Measurements from ENCODE around the gene METTL27. TPM values are rescaled to one million over a fixed set of nuclear protein-coding genes. Genes with fewer than 3 reads are reported as not detected.
A peak's percentile ranks its signal among the peaks of the same experiment; 100 is the strongest.

Gene METTL27
- total and polyA plus RNA-seq, 2 experiments from 2014 or later, result 10.1 to 11.0 TPM

- TF ChIP-seq ZNF462 (CRISPR knock-in tag; IDR thresholded peaks at IDR 0.05), result no peak
- no peak for TF ChIP-seq NANOG (IDR thresholded peaks at IDR 0.05; ENCODE audit: borderline replicate concordance)
- TF ChIP-seq CREB1 (CRISPR knock-in tag; IDR thresholded peaks at IDR 0.05; ENCODE audit: low read depth), result no peak
- TF ChIP-seq EZH2 (IDR thresholded peaks at IDR 0.05; ENCODE audit: low read depth, unreplicated experiment), result no peak
- no peak for TF ChIP-seq POLR2AphosphoS5 (IDR thresholded peaks at IDR 0.05; ENCODE audit: low read depth)
- no peak for TF ChIP-seq ZNF114 (CRISPR knock-in tag; IDR thresholded peaks at IDR 0.05)
These were observed 8.5 kb upstream of the METTL27 start (continued) for GRCh38 chr7:73850781-73851207.

- Histone ChIP-seq H3K27ac (ENCODE audit: low read depth) (no peak overlapping the region; the same call in 1 of the 2 replicates), H3K4me3 (no peak overlapping the region), H3F3A (replicated peaks; ENCODE audit: low read depth) (no peaks in the 10 kb centered on the region), H3K4me1 (ENCODE audit: insufficient read depth) (peaks cover 4% of the 10 kb centered on the region; the same call in 1 of the 2 replicates), H3K9me2 (ENCODE audit: insufficient read depth) (no peaks in the 10 kb centered on the region), H3K27me3 (ENCODE audit: insufficient read depth) (no peaks in the 10 kb centered on the region), H3K36me3 (ENCODE audit: insufficient read depth) (no peaks in the 10 kb centered on the region), H3K79me2 (replicated peaks; ENCODE audit: insufficient read depth) (no peaks in the 10 kb centered on the region), H2AFZ (0 out of 2 replicates have a peak overlapping the region, but pooled peaks have one; percentile 4), H3K4me2 (no peak overlapping the region), H4K20me1 (replicated peaks; ENCODE audit: insufficient read depth) (no peaks in the 10 kb centered on the region)
- H3K4me1 Mint-ChIP-seq, result peaks cover 9% of the 10 kb centered on the region
- H3K27me3 Mint-ChIP-seq (ENCODE audit: insufficient read depth, low read depth, poor library complexity), result peaks cover 1% of the 10 kb centered on the region
- H3K9me3 Mint-ChIP-seq, result peaks cover 15% of the 10 kb centered on the region
- H3K4me3 Mint-ChIP-seq, result no peak overlapping the region
- H3K27ac Mint-ChIP-seq, result no peak overlapping the region
- peak; percentile 74 for ATAC-seq
- DNase-seq (ENCODE audit: low spot score), result peak; percentile 17
- H3K36me3 Mint-ChIP-seq (ENCODE audit: low read depth), result peaks cover 3% of the 10 kb centered on the region; the same call in 2 of the 3 replicates
- no peak for TF ChIP-seq CTCF (conservative IDR thresholded peaks at IDR 0.05; ENCODE audit: low read depth in 2 of 2)
- TF ChIP-seq POLR2AphosphoS5 (IDR thresholded peaks at IDR 0.05; ENCODE audit: low read depth), result no peak
- TF ChIP-seq JUNB (IDR thresholded peaks at IDR 0.05; ENCODE audit: unreplicated experiment), result no peak
- TF ChIP-seq NANOG (IDR thresholded peaks at IDR 0.05; ENCODE audit: borderline replicate concordance), result no peak
- TF ChIP-seq ZNF114 (CRISPR knock-in tag; IDR thresholded peaks at IDR 0.05), result no peak
- no peak for TF ChIP-seq ETS1 (IDR thresholded peaks at IDR 0.05)
- no peak for TF ChIP-seq REST (IDR thresholded peaks at IDR 0.05; ENCODE audit: unreplicated experiment)
- TF ChIP-seq EZH2 (IDR thresholded peaks at IDR 0.05; ENCODE audit: low read depth, unreplicated experiment), result no peak
- no peak for TF ChIP-seq STAT1 (IDR thresholded peaks at IDR 0.05; ENCODE audit: unreplicated experiment)
These were observed 5.8 kb upstream of the METTL27 start for GRCh38 chr7:73847941-73848723.
